ENCODE measurements around the gene UNC5A.

UNC5A gene

DNA sequence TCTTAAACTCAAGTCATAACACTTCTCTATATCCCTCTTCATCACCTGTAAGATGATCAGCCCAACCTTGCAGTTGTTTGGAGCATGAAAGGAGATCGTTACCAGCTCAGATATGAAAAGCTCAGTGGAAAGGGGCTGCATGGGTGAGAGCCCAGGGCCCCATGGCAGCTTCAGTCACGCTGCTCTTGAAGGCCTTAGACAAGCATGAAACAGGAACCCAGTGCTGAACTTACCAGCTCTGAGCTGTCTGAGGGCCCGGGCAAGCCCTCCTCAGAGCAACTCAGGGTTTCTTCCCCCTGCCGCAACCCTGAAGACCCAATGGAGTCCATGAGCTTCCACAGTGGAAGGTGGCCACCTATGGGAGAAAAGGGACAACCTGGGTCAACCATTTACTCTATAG, 85.5 kb downstream of the UNC5A start:
- Histone ChIP-seq H3K4me1 (ENCODE audit: low read depth, poor library complexity, severe bottlenecking) (no peaks in the 10 kb centered on the region), H3K4me3 (IDR thresholded peaks at IDR 0.05; ENCODE audit: insufficient read depth, low read depth, low read length) (no peak overlapping the region), H4K20me1 (ENCODE audit: insufficient read depth) (no peaks in the 10 kb centered on the region), H3K79me2 (ENCODE audit: insufficient read depth, low read depth) (no peaks in the 10 kb centered on the region), H3K4me2 (no peak overlapping the region), H3K27me3 (ENCODE audit: insufficient read depth, low read depth) (no peaks in the 10 kb centered on the region), H3K9ac (no peak overlapping the region), H3K36me3 (ENCODE audit: insufficient read depth) (no peaks in the 10 kb centered on the region), H2AFZ (ENCODE audit: low read depth) (no peak overlapping the region), H3K27ac (no peak overlapping the region)
- TF ChIP-seq, protein P1, sequence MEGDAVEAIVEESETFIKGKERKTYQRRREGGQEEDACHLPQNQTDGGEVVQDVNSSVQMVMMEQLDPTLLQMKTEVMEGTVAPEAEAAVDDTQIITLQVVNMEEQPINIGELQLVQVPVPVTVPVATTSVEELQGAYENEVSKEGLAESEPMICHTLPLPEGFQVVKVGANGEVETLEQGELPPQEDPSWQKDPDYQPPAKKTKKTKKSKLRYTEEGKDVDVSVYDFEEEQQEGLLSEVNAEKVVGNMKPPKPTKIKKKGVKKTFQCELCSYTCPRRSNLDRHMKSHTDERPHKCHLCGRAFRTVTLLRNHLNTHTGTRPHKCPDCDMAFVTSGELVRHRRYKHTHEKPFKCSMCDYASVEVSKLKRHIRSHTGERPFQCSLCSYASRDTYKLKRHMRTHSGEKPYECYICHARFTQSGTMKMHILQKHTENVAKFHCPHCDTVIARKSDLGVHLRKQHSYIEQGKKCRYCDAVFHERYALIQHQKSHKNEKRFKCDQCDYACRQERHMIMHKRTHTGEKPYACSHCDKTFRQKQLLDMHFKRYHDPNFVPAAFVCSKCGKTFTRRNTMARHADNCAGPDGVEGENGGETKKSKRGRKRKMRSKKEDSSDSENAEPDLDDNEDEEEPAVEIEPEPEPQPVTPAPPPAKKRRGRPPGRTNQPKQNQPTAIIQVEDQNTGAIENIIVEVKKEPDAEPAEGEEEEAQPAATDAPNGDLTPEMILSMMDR (conservative IDR thresholded peaks at IDR 0.05; ENCODE audit: low read depth, low read length): no peak

DNA sequence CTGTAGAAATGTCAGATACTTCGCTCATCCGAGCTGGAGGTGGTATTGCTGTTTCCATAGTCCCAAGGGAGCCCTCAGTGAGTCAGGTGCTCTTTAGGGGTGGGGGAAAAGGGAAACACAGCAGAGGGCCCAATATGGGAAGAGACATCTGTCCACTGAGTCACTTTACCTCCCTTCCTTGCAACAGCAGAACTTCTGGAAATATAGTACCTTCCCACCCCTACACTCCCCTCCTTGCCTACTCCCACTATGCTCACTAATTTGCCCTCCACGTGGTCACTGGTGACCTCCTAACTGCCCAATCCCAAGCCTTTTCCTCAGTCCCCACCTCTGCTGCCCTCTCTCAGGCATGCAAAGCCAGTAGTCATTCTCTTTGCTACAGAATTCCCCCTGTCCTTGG, 86.9 kb downstream of the UNC5A start:
- Histone ChIP-seq H3K9ac (no peak overlapping the region), H3K27ac (no peak overlapping the region), H3K4me3 (IDR thresholded peaks at IDR 0.05; ENCODE audit: insufficient read depth, low read depth, low read length) (no peak overlapping the region), H3K4me1 (ENCODE audit: low read depth, poor library complexity, severe bottlenecking) (no peaks in the 10 kb centered on the region), H3K79me2 (ENCODE audit: insufficient read depth, low read depth) (no peaks in the 10 kb centered on the region), H2AFZ (ENCODE audit: low read depth) (no peak overlapping the region), H3K27me3 (ENCODE audit: insufficient read depth, low read depth) (no peaks in the 10 kb centered on the region), H3K36me3 (ENCODE audit: insufficient read depth) (no peaks in the 10 kb centered on the region), H4K20me1 (ENCODE audit: insufficient read depth) (no peaks in the 10 kb centered on the region), H3K4me2 (no peak overlapping the region)
- TF ChIP-seq, protein P1 (conservative IDR thresholded peaks at IDR 0.05; ENCODE audit: low read depth, low read length): no peak

DNA sequence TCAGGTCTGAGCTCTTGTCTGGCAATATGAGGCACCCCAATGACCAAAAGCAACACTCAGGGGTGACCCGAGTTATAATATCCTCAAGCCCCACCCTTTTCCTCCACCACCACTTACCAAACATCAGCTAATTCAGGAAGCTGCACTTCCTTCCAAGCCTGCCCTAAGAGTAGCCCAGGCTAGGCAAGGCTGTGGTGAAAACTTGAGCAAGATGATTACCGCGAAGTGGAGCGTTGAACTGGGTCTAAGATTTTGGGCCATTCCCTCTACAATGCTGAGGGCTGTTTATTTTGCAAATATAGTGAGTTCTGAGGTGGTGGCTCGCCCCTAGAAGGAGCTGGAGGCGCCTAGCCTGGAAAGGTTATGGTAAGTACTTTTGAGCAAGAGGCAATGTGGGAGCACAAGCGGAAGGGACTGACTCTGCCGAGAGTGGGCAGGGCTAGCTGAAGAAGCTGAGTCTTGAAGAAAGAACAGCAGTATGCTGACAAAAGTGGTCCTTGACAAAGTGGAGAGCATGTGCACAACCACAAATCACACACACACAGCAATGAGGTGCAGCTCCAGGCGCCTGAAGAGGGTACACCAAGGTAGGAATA, 89.0 kb downstream of the UNC5A start, which contains the start of gene HK3:
HK3 (minus strand) TSS at position 51 of the 596 bp plus-strand sequence. CDS start 3,187 bp downstream, outside the sequence.
- H3K36me3 ChIP-seq (ENCODE audit: insufficient read depth): no peaks in the 10 kb centered on the region
- H2AFZ ChIP-seq (ENCODE audit: low read depth): no peak within 1 kb of the TSS
- no peaks in the 10 kb centered on the region for H4K20me1 ChIP-seq (ENCODE audit: insufficient read depth)
- TF ChIP-seq, protein P1 (conservative IDR thresholded peaks at IDR 0.05; ENCODE audit: low read depth, low read length): no peak
- H3K27ac ChIP-seq: no peak within 1 kb of the TSS
- no peak within 1 kb of the TSS for H3K9ac ChIP-seq
- H3K4me3 ChIP-seq (IDR thresholded peaks at IDR 0.05; ENCODE audit: insufficient read depth, low read depth, low read length): no peak within 1 kb of the TSS
- H3K79me2 ChIP-seq (ENCODE audit: insufficient read depth, low read depth): no peaks in the 10 kb centered on the region
- H3K4me1 ChIP-seq (ENCODE audit: low read depth, poor library complexity, severe bottlenecking): no peaks in the 10 kb centered on the region
- no peaks in the 10 kb centered on the region for H3K27me3 ChIP-seq (ENCODE audit: insufficient read depth, low read depth)
- H3K4me2 ChIP-seq: no peak within 1 kb of the TSS

DNA sequence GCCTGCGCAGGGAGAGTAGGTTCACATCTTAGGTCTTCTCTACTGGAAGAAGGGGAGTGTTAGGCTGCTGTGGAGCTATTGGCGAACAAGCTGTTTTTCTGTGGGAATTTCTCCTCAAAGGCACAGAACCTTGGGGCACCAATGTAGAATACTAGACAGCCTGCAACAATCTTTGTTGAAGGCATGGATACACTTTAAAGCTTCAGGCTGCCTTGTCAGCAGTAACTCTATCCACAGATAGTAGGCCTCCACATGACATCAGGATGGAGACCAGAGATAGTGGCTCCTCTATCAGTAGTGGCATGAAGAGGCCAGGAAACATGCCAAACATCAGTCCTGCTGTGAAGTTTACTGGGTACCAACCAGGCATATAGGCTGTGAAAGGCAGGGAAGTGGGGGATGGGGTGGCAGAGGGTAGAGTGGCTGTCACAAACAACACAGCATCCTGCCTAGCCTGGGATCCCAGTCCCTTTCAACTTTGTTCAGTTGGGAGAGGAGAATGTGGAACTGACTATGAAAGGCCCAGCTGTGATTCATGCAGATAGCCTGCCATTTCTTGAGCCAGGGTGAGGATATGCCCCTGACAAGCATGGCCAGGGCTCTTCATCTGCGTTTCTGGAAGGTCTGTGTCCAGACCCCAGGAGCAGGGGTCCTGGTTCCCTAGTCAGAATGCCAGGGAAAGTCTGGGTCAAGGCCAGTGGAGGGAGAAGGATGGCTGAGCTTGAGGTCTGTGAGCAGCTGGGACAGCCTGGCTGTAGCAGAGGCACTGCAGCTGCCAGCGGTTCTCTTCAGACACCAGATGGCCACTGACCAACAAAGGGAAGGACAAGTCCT, 89.8 kb downstream of the UNC5A start:
- H3K4me3 ChIP-seq (IDR thresholded peaks at IDR 0.05; ENCODE audit: insufficient read depth, low read depth, low read length): no peak overlapping the region
- H3K9ac ChIP-seq: no peak overlapping the region
- H3K36me3 ChIP-seq (ENCODE audit: insufficient read depth): no peaks in the 10 kb centered on the region
- no peaks in the 10 kb centered on the region for H3K27me3 ChIP-seq (ENCODE audit: insufficient read depth, low read depth)
- TF ChIP-seq, protein P1 (conservative IDR thresholded peaks at IDR 0.05; ENCODE audit: low read depth, low read length): no peak
- no peak overlapping the region for H3K4me2 ChIP-seq
- H4K20me1 ChIP-seq (ENCODE audit: insufficient read depth): no peaks in the 10 kb centered on the region
- H3K27ac ChIP-seq: no peak overlapping the region
- no peaks in the 10 kb centered on the region for H3K4me1 ChIP-seq (ENCODE audit: low read depth, poor library complexity, severe bottlenecking)
- no peaks in the 10 kb centered on the region for H3K79me2 ChIP-seq (ENCODE audit: insufficient read depth, low read depth)
- no peak overlapping the region for H2AFZ ChIP-seq (ENCODE audit: low read depth)

Data from KMS-11 (cell line).